ENCODE results near the gene FOLR2.
"Not testable (repeated sequence)": the region's sequence is repeated elsewhere in the genome, so short reads cannot be mapped to it uniquely, and the experiment has no call there.

FOLR2 gene

GRCh38 chr11:72189455-72190250 is 26.9 kb upstream of the FOLR2 start:
- DNase-seq (ENCODE audit: extremely low read depth, insufficient read length), result no peak
- H3K36me3 ChIP-seq (ENCODE audit: control insufficient read depth, insufficient read depth, low read length), result no peaks in the 10 kb centered on the region
- no peaks in the 10 kb centered on the region for H3K27me3 ChIP-seq (replicated peaks; ENCODE audit: control insufficient read depth, insufficient read depth, low read length)
- TF ChIP-seq, protein P1, sequence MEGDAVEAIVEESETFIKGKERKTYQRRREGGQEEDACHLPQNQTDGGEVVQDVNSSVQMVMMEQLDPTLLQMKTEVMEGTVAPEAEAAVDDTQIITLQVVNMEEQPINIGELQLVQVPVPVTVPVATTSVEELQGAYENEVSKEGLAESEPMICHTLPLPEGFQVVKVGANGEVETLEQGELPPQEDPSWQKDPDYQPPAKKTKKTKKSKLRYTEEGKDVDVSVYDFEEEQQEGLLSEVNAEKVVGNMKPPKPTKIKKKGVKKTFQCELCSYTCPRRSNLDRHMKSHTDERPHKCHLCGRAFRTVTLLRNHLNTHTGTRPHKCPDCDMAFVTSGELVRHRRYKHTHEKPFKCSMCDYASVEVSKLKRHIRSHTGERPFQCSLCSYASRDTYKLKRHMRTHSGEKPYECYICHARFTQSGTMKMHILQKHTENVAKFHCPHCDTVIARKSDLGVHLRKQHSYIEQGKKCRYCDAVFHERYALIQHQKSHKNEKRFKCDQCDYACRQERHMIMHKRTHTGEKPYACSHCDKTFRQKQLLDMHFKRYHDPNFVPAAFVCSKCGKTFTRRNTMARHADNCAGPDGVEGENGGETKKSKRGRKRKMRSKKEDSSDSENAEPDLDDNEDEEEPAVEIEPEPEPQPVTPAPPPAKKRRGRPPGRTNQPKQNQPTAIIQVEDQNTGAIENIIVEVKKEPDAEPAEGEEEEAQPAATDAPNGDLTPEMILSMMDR (IDR thresholded peaks at IDR 0.05; ENCODE audit: insufficient read depth, low read length, poor library complexity, severe bottlenecking), result no peak
- no peak overlapping the region for H3K4me3 ChIP-seq (replicated peaks; ENCODE audit: low read depth, low read length)

- Histone ChIP-seq H3K27me3 (replicated peaks; ENCODE audit: control insufficient read depth, insufficient read depth, low read length) (peaks cover under 1% of the 10 kb centered on the region), H3K36me3 (ENCODE audit: control insufficient read depth, insufficient read depth, low read length) (no peaks in the 10 kb centered on the region), H3K4me3 (replicated peaks; ENCODE audit: low read depth, low read length) (no peak overlapping the region)
- DNase-seq (ENCODE audit: extremely low read depth, insufficient read length), result no peak
- TF ChIP-seq, protein P1 (IDR thresholded peaks at IDR 0.05; ENCODE audit: insufficient read depth, low read length, poor library complexity, severe bottlenecking), result no peak
These were observed 25.9 kb upstream of the FOLR2 start for GRCh38 chr11:72190631-72191071.

GRCh38 chr11:72191961-72192381 is 24.6 kb upstream of the FOLR2 start, which contains the start of gene FOLR1:
TSS of gene FOLR1 (plus strand) at chr11:72192140. CDS start at chr11:72192174, 34 bp downstream.
- Histone ChIP-seq H3K36me3 (ENCODE audit: control insufficient read depth, insufficient read depth, low read length) (no peaks in the 10 kb centered on the region), H3K4me3 (replicated peaks; ENCODE audit: low read depth, low read length) (no peak within 1 kb of the TSS), H3K27me3 (replicated peaks; ENCODE audit: control insufficient read depth, insufficient read depth, low read length) (peaks cover 1% of the 10 kb centered on the region)
- TF ChIP-seq, protein P1 (IDR thresholded peaks at IDR 0.05; ENCODE audit: insufficient read depth, low read length, poor library complexity, severe bottlenecking), result no peak
- DNase-seq (ENCODE audit: extremely low read depth, insufficient read length), result no peak

DNA sequence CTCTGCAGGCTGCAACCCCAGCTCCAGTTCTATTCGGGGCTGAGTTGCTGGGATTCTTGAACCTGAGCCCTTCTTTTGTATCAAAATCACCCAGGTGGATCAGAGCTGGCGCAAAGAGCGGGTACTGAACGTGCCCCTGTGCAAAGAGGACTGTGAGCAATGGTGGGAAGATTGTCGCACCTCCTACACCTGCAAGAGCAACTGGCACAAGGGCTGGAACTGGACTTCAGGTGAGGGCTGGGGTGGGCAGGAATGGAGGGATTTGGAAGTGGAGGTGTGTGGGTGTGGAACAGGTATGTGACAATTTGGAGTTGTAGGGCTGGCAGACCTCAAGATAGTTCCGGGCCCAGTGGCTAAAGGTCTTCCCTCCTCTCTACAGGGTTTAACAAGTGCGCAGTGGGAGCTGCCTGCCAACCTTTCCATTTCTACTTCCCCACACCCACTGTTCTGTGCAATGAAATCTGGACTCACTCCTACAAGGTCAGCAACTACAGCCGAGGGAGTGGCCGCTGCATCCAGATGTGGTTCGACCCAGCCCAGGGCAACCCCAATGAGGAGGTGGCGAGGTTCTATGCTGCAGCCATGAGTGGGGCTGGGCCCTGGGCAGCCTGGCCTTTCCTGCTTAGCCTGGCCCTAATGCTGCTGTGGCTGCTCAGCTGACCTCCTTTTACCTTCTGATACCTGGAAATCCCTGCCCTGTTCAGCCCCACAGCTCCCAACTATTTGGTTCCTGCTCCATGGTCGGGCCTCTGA is 20.9 kb upstream of the FOLR2 start:
- TF ChIP-seq, protein P1 (IDR thresholded peaks at IDR 0.05; ENCODE audit: insufficient read depth, low read length, poor library complexity, severe bottlenecking), result no peak
- Histone ChIP-seq H3K36me3 (ENCODE audit: control insufficient read depth, insufficient read depth, low read length) (no peaks in the 10 kb centered on the region), H3K27me3 (replicated peaks; ENCODE audit: control insufficient read depth, insufficient read depth, low read length) (peaks cover 1% of the 10 kb centered on the region), H3K4me3 (replicated peaks; ENCODE audit: low read depth, low read length) (no peak overlapping the region)
- DNase-seq (ENCODE audit: extremely low read depth, insufficient read length), result no peak

DNA sequence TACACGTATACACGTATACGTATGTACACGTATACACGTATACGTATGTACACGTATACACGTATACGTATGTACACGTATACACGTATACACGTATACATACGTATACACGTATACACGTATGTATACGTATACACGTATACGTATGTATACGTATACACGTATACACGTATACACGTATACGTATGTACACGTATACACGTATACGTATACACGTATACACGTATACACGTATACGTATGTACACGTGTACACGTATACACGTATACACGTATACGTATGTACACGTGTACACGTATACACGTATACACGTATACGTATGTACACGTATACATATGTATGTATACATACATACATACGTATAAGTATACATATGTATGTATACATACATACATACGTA is 15.1 kb upstream of the FOLR2 start:
- H3K36me3 ChIP-seq (ENCODE audit: control insufficient read depth, insufficient read depth, low read length); H3K27me3 ChIP-seq (replicated peaks; ENCODE audit: control insufficient read depth, insufficient read depth, low read length); DNase-seq (ENCODE audit: extremely low read depth, insufficient read length); H3K4me3 ChIP-seq (replicated peaks; ENCODE audit: low read depth, low read length): not testable (repeated sequence)

GRCh38 chr11:72202571-72202970 is 14.0 kb upstream of the FOLR2 start:
- no peak for DNase-seq (ENCODE audit: extremely low read depth, insufficient read length)
- Histone ChIP-seq H3K4me3 (replicated peaks; ENCODE audit: low read depth, low read length) (no peak overlapping the region), H3K27me3 (replicated peaks; ENCODE audit: control insufficient read depth, insufficient read depth, low read length) (no peaks in the 10 kb centered on the region), H3K36me3 (ENCODE audit: control insufficient read depth, insufficient read depth, low read length) (no peaks in the 10 kb centered on the region)
- TF ChIP-seq, protein P1 (IDR thresholded peaks at IDR 0.05; ENCODE audit: insufficient read depth, low read length, poor library complexity, severe bottlenecking), result no peak
